ENCODE results near the gene NUMBL.

DNA sequence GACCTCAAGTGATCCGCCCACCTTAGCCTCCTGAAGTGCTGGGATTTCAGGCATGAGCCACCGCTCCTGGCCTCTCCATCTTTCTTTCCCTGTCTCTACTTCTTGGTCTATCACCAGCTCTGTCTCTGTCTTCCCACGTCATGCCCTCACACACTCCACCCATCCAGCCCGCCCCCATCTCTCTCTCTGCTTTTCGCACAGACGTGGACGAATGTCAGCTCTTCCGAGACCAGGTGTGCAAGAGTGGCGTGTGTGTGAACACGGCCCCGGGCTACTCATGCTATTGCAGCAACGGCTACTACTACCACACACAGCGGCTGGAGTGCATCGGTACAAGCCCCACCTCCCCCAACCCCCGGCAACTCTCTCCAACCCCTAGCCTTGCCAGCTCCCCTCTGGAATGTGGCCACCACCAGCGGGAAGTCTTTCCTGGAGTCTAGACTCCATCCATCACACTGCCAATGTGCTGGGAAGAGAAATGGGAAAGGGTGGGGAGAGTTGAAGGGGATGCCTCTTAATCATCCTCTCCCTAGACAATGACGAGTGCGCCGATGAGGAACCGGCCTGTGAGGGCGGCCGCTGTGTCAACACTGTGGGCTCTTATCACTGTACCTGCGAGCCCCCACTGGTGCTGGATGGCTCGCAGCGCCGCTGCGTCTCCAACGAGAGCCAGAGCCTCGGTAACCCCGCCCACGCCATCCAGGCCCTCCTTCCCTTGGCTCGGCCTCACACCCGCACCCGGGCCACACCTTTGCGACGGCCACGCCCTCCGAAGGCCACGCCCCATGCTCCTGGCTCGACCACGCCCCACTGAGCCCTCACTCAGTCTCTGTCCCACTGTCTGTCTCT lies 66.8 kb downstream of the NUMBL start:
- TF ChIP-seq, protein P1, sequence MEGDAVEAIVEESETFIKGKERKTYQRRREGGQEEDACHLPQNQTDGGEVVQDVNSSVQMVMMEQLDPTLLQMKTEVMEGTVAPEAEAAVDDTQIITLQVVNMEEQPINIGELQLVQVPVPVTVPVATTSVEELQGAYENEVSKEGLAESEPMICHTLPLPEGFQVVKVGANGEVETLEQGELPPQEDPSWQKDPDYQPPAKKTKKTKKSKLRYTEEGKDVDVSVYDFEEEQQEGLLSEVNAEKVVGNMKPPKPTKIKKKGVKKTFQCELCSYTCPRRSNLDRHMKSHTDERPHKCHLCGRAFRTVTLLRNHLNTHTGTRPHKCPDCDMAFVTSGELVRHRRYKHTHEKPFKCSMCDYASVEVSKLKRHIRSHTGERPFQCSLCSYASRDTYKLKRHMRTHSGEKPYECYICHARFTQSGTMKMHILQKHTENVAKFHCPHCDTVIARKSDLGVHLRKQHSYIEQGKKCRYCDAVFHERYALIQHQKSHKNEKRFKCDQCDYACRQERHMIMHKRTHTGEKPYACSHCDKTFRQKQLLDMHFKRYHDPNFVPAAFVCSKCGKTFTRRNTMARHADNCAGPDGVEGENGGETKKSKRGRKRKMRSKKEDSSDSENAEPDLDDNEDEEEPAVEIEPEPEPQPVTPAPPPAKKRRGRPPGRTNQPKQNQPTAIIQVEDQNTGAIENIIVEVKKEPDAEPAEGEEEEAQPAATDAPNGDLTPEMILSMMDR (IDR thresholded peaks at IDR 0.05; ENCODE audit: poor library complexity): no peak
- TF ChIP-seq EZH2 (IDR thresholded peaks at IDR 0.05; ENCODE audit: borderline replicate concordance): no peak
- TF ChIP-seq EZH2phosphoT487 (IDR thresholded peaks at IDR 0.05; ENCODE audit: low read depth, severe bottlenecking, unreplicated experiment): no peak
